ENCODE data around the gene NEURL4.
"Not testable (repeated sequence)": the region's sequence is repeated elsewhere in the genome, so short reads cannot be mapped to it uniquely, and the experiment has no call there.

The NEURL4 gene

GRCh38 chr17:7346761-7347614 is 17.9 kb upstream of the NEURL4 start:
- no peak for DNase-seq

GRCh38 chr17:7343250-7343649 is 14.1 kb upstream of the NEURL4 start:
- DNase-seq: no peak

GRCh38 chr17:7341842-7342241 is 12.7 kb upstream of the NEURL4 start:
- no peak for DNase-seq

GRCh38 chr17:7340179-7340578 is 11.0 kb upstream of the NEURL4 start:
- DNase-seq: no peak

- DNase-seq: not testable (repeated sequence)
Observed at GRCh38 chr17:7337600-7337999, 8.5 kb upstream of the NEURL4 start.

- DNase-seq: peak; percentile 86
Observed at GRCh38 chr17:7336240-7337175, 7.4 kb upstream of the NEURL4 start, which contains the start of gene ACAP1. Gene ACAP1, plus strand, starts transcription at chr17:7336529. Its CDS starts 206 bp downstream, at chr17:7336735.

- DNase-seq: not testable (repeated sequence)
Observed at GRCh38 chr17:7335765-7336164, 6.6 kb upstream of the NEURL4 start.

- no peak for DNase-seq
Observed at GRCh38 chr17:7334938-7335538, 5.9 kb upstream of the NEURL4 start.

- DNase-seq: not testable (repeated sequence)
Observed at GRCh38 chr17:7332600-7333069, 3.5 kb upstream of the NEURL4 start.

GRCh38 chr17:7332111-7332510 is 3.0 kb upstream of the NEURL4 start:
- no peak for DNase-seq

- no peak for DNase-seq
Observed at GRCh38 chr17:7330638-7331015, 1.5 kb upstream of the NEURL4 start.

GRCh38 chr17:7329997-7330637 is 982 bp upstream of the NEURL4 start:
- DNase-seq: peak; percentile 82

- DNase-seq: peak; percentile 96
Observed at GRCh38 chr17:7329374-7329996, 350 bp upstream of the NEURL4 start.

- no peak for DNase-seq
Observed at GRCh38 chr17:7328009-7328408, 1.1 kb downstream of the NEURL4 start.

GRCh38 chr17:7327501-7327900 is 1.6 kb downstream of the NEURL4 start:
- DNase-seq: no peak

- DNase-seq: no peak
Observed at GRCh38 chr17:7327056-7327455, 2.1 kb downstream of the NEURL4 start.

- no peak for DNase-seq
Observed at GRCh38 chr17:7326186-7326585, 2.9 kb downstream of the NEURL4 start.

GRCh38 chr17:7325031-7325528 is 4.1 kb downstream of the NEURL4 start:
- no peak for DNase-seq

- no peak for DNase-seq
Observed at GRCh38 chr17:7324438-7324779, 4.7 kb downstream of the NEURL4 start.

- peak; percentile 72 for DNase-seq
Observed at GRCh38 chr17:7323731-7324437, 5.3 kb downstream of the NEURL4 start.

- DNase-seq: no peak
Observed at GRCh38 chr17:7322520-7323194, 6.5 kb downstream of the NEURL4 start.

All from activated naive CD4-positive, alpha-beta T cell treated with Interleukin-2 at 50 U/mL for 16 hours (primary cell).